22Rv1 (cell line): ENCODE results near the gene ILRUN.

Experiments
- CTCF ChIP-seq: fragments of 450-650 bp; IDR thresholded peaks from 2 replicates; pipeline ENCODE4 v1.5.1; 2017; ENCODE audit warnings: mild to moderate bottlenecking
- ZFX ChIP-seq: fragments of 450-650 bp; IDR thresholded peaks from 2 replicates; pipeline ENCODE4 v1.6.1; 2017; ENCODE audit warnings: antibody characterized with exemption, borderline replicate concordance

GRCh38 chr6:34679552-34680253 lies 16.9 kb downstream of the ILRUN start:
- TF ChIP-seq CTCF (no peak), ZFX (no peak)
